ENCODE measurements around the gene R3HDML.

Gene R3HDML

GRCh38 chr20:44394702-44395460 lies 58.0 kb downstream of the R3HDML start:
- peaks cover 36% of the 10 kb centered on the region for H3K27me3 Mint-ChIP-seq (ENCODE audit: low read depth, poor library complexity)
- no peak for TF ChIP-seq CTCF (IDR thresholded peaks at IDR 0.05)
- H3K4me1 Mint-ChIP-seq = no peaks in the 10 kb centered on the region
- H3K4me3 Mint-ChIP-seq = no peak overlapping the region
- DNase-seq = no peak
- H3K27ac Mint-ChIP-seq = peak overlapping the region; percentile 22
- no peaks in the 10 kb centered on the region for H3K36me3 Mint-ChIP-seq (ENCODE audit: low read depth)
- H3K9me3 Mint-ChIP-seq = no peaks in the 10 kb centered on the region

- Mint-ChIP-seq H3K27ac (no peak overlapping the region), H3K27me3 (ENCODE audit: low read depth, poor library complexity) (peaks cover 39% of the 10 kb centered on the region), H3K4me1 (no peaks in the 10 kb centered on the region), H3K4me3 (no peak overlapping the region), H3K9me3 (no peaks in the 10 kb centered on the region), H3K36me3 (ENCODE audit: low read depth) (no peaks in the 10 kb centered on the region)
- TF ChIP-seq CTCF (IDR thresholded peaks at IDR 0.05) = no peak
- no peak for DNase-seq
Measured at GRCh38 chr20:44395461-44396340, 58.9 kb downstream of the R3HDML start.

GRCh38 chr20:44396369-44397130 lies 59.7 kb downstream of the R3HDML start:
- Mint-ChIP-seq H3K4me3 (no peak overlapping the region), H3K27me3 (ENCODE audit: low read depth, poor library complexity) (peaks cover 39% of the 10 kb centered on the region), H3K9me3 (no peaks in the 10 kb centered on the region), H3K36me3 (ENCODE audit: low read depth) (no peaks in the 10 kb centered on the region), H3K4me1 (no peaks in the 10 kb centered on the region), H3K27ac (no peak overlapping the region)
- DNase-seq = no peak
- no peak for TF ChIP-seq CTCF (IDR thresholded peaks at IDR 0.05)

- Mint-ChIP-seq H3K27me3 (ENCODE audit: low read depth, poor library complexity) (peaks cover 39% of the 10 kb centered on the region), H3K9me3 (no peaks in the 10 kb centered on the region), H3K4me1 (no peaks in the 10 kb centered on the region), H3K36me3 (ENCODE audit: low read depth) (no peaks in the 10 kb centered on the region), H3K4me3 (no peak overlapping the region), H3K27ac (no peak overlapping the region)
- DNase-seq = no peak
- no peak for TF ChIP-seq CTCF (IDR thresholded peaks at IDR 0.05)
Measured at GRCh38 chr20:44398335-44398734, 61.5 kb downstream of the R3HDML start.

- Mint-ChIP-seq H3K9me3 (no peaks in the 10 kb centered on the region), H3K36me3 (ENCODE audit: low read depth) (no peaks in the 10 kb centered on the region), H3K4me3 (no peak overlapping the region), H3K27me3 (ENCODE audit: low read depth, poor library complexity) (peaks cover 37% of the 10 kb centered on the region), H3K4me1 (peaks cover 2% of the 10 kb centered on the region), H3K27ac (no peak overlapping the region)
- TF ChIP-seq CTCF (IDR thresholded peaks at IDR 0.05) = no peak
- DNase-seq = no peak
Measured at GRCh38 chr20:44399446-44399845, 62.6 kb downstream of the R3HDML start.

Data from nephron progenitor cell (in vitro differentiated cells).